Measurements from ENCODE around the gene MACROD2. TPM values are rescaled to one million over a fixed set of nuclear protein-coding genes. Genes with fewer than 3 reads are reported as not detected.

MACROD2 gene
- total RNA-seq, 1 donor from 2014 or later: 6.4 TPM

GRCh38 chr20:15556869-15557268 lies 1561.6 kb downstream of the MACROD2 start:
- no peak for DNase-seq (ENCODE audit: low read depth, low spot score)
- peaks cover 7% of the 10 kb centered on the region for H3K36me3 Mint-ChIP-seq (ENCODE audit: low read depth)
- peaks cover 13% of the 10 kb centered on the region for H3K4me1 Mint-ChIP-seq
- H3K4me3 Mint-ChIP-seq: no peak overlapping the region
- H3K9me3 Mint-ChIP-seq: peaks cover 23% of the 10 kb centered on the region
- TF ChIP-seq, protein P1, sequence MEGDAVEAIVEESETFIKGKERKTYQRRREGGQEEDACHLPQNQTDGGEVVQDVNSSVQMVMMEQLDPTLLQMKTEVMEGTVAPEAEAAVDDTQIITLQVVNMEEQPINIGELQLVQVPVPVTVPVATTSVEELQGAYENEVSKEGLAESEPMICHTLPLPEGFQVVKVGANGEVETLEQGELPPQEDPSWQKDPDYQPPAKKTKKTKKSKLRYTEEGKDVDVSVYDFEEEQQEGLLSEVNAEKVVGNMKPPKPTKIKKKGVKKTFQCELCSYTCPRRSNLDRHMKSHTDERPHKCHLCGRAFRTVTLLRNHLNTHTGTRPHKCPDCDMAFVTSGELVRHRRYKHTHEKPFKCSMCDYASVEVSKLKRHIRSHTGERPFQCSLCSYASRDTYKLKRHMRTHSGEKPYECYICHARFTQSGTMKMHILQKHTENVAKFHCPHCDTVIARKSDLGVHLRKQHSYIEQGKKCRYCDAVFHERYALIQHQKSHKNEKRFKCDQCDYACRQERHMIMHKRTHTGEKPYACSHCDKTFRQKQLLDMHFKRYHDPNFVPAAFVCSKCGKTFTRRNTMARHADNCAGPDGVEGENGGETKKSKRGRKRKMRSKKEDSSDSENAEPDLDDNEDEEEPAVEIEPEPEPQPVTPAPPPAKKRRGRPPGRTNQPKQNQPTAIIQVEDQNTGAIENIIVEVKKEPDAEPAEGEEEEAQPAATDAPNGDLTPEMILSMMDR (conservative IDR thresholded peaks at IDR 0.05): no peak
- H3K27me3 Mint-ChIP-seq (ENCODE audit: low read depth): no peaks in the 10 kb centered on the region
- no peak overlapping the region for H3K27ac Mint-ChIP-seq (ENCODE audit: unreplicated experiment)

DNA sequence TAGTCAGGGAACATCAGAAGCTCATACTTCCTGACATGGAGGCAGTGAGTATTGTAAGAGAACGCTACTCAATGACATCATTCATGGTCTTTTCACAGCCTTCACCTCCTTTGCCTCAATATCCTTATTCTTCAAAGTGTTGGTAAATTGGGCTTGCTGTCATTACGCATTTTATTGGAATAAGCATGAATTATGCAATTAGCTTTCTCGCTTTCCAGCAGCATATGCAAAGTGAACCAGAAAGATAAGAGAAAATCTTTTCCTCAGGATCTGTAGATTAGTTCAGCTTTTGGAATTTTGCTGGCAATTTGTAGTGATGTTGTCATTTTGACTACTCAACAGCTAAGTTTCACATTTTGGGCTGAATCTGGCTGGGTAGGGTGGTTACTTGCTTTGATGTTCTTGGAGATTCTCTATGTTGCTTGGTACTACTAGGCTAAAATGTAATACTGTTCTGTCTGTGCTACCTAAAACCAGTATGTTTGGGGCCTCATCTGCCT lies 1565.8 kb downstream of the MACROD2 start:
- TF ChIP-seq, protein P1 (conservative IDR thresholded peaks at IDR 0.05): no peak
- H3K27ac Mint-ChIP-seq (ENCODE audit: unreplicated experiment): peak overlapping the region; percentile 24
- H3K4me3 Mint-ChIP-seq: peak overlapping the region; percentile 7
- H3K9me3 Mint-ChIP-seq: peaks cover 13% of the 10 kb centered on the region
- no peaks in the 10 kb centered on the region for H3K36me3 Mint-ChIP-seq (ENCODE audit: low read depth)
- DNase-seq (ENCODE audit: low read depth, low spot score): no peak
- peaks cover 42% of the 10 kb centered on the region for H3K4me1 Mint-ChIP-seq
- no peaks in the 10 kb centered on the region for H3K27me3 Mint-ChIP-seq (ENCODE audit: low read depth)

DNA sequence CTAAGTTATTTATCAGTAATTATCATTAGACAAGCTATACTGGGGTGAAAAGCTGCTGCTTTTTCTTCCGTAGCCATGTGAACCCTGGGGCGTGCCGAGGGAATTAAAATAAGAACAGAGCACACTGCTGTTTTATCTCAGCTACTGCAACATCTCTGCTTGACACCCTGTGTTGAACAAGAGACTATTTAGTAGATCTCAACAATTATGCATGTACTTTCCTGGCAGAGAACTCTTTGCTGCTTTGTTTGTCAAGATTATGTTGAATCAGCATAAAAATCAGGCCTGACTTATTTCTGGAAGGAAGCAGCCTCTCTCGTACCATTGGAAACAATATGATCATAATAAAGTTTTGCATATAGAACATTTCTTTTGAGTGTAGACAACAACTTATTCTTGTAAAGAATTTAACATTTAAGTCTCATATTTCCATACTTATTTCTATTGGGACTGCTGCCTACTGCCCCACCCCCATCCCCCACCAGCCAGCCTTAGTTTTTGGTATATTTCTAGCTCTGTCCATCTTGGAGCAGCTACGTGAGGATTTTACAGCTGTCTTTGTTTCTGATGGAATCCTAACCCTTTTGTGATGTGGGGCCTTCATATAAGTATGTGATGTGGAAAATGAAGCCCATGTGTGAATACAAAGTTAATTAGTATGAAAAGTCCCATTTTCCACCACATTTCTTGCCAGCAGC lies 1566.5 kb downstream of the MACROD2 start:
- Mint-ChIP-seq H3K27ac (ENCODE audit: unreplicated experiment) (peak overlapping the region; percentile 24), H3K4me1 (peaks cover 42% of the 10 kb centered on the region), H3K9me3 (peaks cover 13% of the 10 kb centered on the region), H3K36me3 (ENCODE audit: low read depth) (no peaks in the 10 kb centered on the region), H3K4me3 (peak overlapping the region; percentile 7), H3K27me3 (ENCODE audit: low read depth) (no peaks in the 10 kb centered on the region)
- TF ChIP-seq, protein P1 (conservative IDR thresholded peaks at IDR 0.05): no peak
- DNase-seq (ENCODE audit: low read depth, low spot score): no peak

- H3K4me1 Mint-ChIP-seq: peaks cover 42% of the 10 kb centered on the region
- TF ChIP-seq, protein P1 (conservative IDR thresholded peaks at IDR 0.05): no peak
- peaks cover 9% of the 10 kb centered on the region for H3K9me3 Mint-ChIP-seq
- H3K27me3 Mint-ChIP-seq (ENCODE audit: low read depth): no peaks in the 10 kb centered on the region
- DNase-seq (ENCODE audit: low read depth, low spot score): no peak
- no peaks in the 10 kb centered on the region for H3K36me3 Mint-ChIP-seq (ENCODE audit: low read depth)
- no peak overlapping the region for H3K4me3 Mint-ChIP-seq
- H3K27ac Mint-ChIP-seq (ENCODE audit: unreplicated experiment): no peak overlapping the region
These were observed 1568.5 kb downstream of the MACROD2 start for GRCh38 chr20:15563836-15564235.

GRCh38 chr20:15564981-15565380 lies 1569.7 kb downstream of the MACROD2 start:
- Mint-ChIP-seq H3K4me3 (no peak overlapping the region), H3K36me3 (ENCODE audit: low read depth) (no peaks in the 10 kb centered on the region), H3K9me3 (peaks cover 2% of the 10 kb centered on the region), H3K4me1 (peaks cover 42% of the 10 kb centered on the region), H3K27me3 (ENCODE audit: low read depth) (no peaks in the 10 kb centered on the region), H3K27ac (ENCODE audit: unreplicated experiment) (no peak overlapping the region)
- TF ChIP-seq, protein P1 (conservative IDR thresholded peaks at IDR 0.05): no peak
- no peak for DNase-seq (ENCODE audit: low read depth, low spot score)

Measured in neural crest cell (in vitro differentiated cells).